Breast epithelium (tissue), 3 donors: ENCODE results near the gene ITGA3.

Experiments used
- POLR2A ChIP-seq: fragments of 450-650 bp; IDR thresholded peaks from one replicate; pipeline ENCODE4 v1.6.1; 2016; ENCODE audit warnings: antibody characterized with exemption, mild to moderate bottlenecking, moderate library complexity
- TF ChIP-seq, protein P1 (sequence below), 3 donors: fragments of 450-650 bp; IDR thresholded peaks; one replicate each; pipeline ENCODE4 v1.5.1; 2016 to 2017; ENCODE audit warnings: antibody characterized with exemption in 3 of 3, mild to moderate bottlenecking in 3 of 3, moderate library complexity in 3 of 3

DNA sequence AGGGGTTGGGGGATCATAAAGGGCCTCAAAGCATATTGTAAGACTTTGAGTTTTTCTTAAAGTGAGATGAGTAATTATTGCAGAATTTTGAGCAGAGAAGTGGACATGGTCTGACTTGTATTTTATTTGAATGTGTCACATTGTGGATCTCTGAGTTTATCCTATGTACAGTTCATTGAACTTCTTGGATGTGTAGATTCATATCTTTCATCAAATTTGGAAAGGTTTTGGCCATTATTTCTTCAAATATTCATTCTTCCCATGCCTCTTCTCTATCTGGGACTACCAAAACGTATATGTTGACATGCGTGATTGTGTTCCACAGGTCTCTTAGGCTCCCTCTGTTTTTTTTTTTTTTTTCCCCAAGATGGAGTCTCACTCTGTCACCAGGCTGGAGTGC lies 46.6 kb upstream of the ITGA3 start:
- TF ChIP-seq, protein P1, sequence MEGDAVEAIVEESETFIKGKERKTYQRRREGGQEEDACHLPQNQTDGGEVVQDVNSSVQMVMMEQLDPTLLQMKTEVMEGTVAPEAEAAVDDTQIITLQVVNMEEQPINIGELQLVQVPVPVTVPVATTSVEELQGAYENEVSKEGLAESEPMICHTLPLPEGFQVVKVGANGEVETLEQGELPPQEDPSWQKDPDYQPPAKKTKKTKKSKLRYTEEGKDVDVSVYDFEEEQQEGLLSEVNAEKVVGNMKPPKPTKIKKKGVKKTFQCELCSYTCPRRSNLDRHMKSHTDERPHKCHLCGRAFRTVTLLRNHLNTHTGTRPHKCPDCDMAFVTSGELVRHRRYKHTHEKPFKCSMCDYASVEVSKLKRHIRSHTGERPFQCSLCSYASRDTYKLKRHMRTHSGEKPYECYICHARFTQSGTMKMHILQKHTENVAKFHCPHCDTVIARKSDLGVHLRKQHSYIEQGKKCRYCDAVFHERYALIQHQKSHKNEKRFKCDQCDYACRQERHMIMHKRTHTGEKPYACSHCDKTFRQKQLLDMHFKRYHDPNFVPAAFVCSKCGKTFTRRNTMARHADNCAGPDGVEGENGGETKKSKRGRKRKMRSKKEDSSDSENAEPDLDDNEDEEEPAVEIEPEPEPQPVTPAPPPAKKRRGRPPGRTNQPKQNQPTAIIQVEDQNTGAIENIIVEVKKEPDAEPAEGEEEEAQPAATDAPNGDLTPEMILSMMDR (IDR thresholded peaks at IDR 0.05): no peak
- TF ChIP-seq POLR2A: no peak
